Measurements from ENCODE around the gene DYNLRB1. TPM values are rescaled to one million over a fixed set of nuclear protein-coding genes. Genes with fewer than 3 reads are reported as not detected.

DYNLRB1 gene
- total and polyA plus RNA-seq, 2 of the 13 experiments (the other 11 are each of a cell fraction or from before 2014, with no cell fraction given): 140 to 244 TPM

- TF ChIP-seq PATZ1 (CRISPR knock-in tag; IDR thresholded peaks at IDR 0.05) (peak; percentile 9), ZNF781 (CRISPR knock-in tag; IDR thresholded peaks at IDR 0.05; ENCODE audit: borderline replicate concordance, not compliant biosample characterization) (peak; percentile 96), ZNF12 (CRISPR knock-in tag; IDR thresholded peaks at IDR 0.05) (peak; percentile 65), PRDM15 (CRISPR knock-in tag; IDR thresholded peaks at IDR 0.05) (peak; percentile 22; the same call in 1 of the 2 replicates), ZNF589 (CRISPR knock-in tag; conservative IDR thresholded peaks at IDR 0.05) (no peak), POLR2AphosphoS5 (IDR thresholded peaks at IDR 0.05; ENCODE audit: low read depth, low read length) (peak; percentile 98), ZNF550 (CRISPR knock-in tag; IDR thresholded peaks at IDR 0.05; ENCODE audit: borderline replicate concordance) (no peak), SOX6 (IDR thresholded peaks at IDR 0.05) (no peak), SOX6 (CRISPR knock-in tag; IDR thresholded peaks at IDR 0.05) (peak; percentile 70; the same call in 1 of the 2 replicates), NFE2L2 (IDR thresholded peaks at IDR 0.05; ENCODE audit: low read length) (no peak; the same call in 1 of the 2 replicates), ADNP (CRISPR knock-in tag; IDR thresholded peaks at IDR 0.05) (no peak)
- TF ChIP-seq, protein P1, sequence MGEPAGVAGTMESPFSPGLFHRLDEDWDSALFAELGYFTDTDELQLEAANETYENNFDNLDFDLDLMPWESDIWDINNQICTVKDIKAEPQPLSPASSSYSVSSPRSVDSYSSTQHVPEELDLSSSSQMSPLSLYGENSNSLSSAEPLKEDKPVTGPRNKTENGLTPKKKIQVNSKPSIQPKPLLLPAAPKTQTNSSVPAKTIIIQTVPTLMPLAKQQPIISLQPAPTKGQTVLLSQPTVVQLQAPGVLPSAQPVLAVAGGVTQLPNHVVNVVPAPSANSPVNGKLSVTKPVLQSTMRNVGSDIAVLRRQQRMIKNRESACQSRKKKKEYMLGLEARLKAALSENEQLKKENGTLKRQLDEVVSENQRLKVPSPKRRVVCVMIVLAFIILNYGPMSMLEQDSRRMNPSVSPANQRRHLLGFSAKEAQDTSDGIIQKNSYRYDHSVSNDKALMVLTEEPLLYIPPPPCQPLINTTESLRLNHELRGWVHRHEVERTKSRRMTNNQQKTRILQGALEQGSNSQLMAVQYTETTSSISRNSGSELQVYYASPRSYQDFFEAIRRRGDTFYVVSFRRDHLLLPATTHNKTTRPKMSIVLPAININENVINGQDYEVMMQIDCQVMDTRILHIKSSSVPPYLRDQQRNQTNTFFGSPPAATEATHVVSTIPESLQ (CRISPR knock-in tag; conservative IDR thresholded peaks at IDR 0.05): peak; percentile 93
- TF ChIP-seq, protein P2, sequence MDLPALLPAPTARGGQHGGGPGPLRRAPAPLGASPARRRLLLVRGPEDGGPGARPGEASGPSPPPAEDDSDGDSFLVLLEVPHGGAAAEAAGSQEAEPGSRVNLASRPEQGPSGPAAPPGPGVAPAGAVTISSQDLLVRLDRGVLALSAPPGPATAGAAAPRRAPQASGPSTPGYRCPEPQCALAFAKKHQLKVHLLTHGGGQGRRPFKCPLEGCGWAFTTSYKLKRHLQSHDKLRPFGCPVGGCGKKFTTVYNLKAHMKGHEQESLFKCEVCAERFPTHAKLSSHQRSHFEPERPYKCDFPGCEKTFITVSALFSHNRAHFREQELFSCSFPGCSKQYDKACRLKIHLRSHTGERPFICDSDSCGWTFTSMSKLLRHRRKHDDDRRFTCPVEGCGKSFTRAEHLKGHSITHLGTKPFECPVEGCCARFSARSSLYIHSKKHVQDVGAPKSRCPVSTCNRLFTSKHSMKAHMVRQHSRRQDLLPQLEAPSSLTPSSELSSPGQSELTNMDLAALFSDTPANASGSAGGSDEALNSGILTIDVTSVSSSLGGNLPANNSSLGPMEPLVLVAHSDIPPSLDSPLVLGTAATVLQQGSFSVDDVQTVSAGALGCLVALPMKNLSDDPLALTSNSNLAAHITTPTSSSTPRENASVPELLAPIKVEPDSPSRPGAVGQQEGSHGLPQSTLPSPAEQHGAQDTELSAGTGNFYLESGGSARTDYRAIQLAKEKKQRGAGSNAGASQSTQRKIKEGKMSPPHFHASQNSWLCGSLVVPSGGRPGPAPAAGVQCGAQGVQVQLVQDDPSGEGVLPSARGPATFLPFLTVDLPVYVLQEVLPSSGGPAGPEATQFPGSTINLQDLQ (CRISPR knock-in tag; IDR thresholded peaks at IDR 0.05): peak; percentile 80; the same call in 1 of the 2 replicates
- TF ChIP-seq, protein P3, sequence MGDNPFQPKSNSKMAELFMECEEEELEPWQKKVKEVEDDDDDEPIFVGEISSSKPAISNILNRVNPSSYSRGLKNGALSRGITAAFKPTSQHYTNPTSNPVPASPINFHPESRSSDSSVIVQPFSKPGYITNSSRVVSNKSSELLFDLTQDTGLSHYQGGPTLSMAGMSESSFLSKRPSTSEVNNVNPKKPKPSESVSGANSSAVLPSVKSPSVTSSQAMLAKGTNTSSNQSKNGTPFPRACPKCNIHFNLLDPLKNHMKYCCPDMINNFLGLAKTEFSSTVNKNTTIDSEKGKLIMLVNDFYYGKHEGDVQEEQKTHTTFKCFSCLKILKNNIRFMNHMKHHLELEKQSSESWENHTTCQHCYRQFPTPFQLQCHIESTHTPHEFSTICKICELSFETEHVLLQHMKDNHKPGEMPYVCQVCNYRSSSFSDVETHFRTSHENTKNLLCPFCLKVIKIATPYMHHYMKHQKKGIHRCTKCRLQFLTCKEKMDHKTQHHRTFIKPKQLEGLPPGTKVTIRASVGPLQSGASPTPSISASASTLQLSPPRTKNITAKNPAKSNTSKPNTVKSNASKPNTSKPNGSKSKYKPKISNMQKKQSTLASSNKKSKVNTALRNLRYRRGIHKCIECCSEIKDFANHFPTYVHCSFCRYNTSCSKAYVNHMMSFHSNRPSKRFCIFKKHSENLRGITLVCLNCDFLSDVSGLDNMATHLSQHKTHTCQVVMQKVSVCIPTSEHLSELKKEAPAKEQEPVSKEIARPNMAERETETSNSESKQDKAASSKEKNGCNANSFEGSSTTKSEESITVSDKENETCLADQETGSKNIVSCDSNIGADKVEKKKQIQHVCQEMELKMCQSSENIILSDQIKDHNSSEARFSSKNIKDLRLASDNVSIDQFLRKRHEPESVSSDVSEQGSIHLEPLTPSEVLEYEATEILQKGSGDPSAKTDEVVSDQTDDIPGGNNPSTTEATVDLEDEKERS (CRISPR knock-in tag; IDR thresholded peaks at IDR 0.05): peak; percentile 93
These were observed at the start of gene DYNLRB1 (continued) for GRCh38 chr20:34516247-34517113.

Measured in HepG2 (cell line).